HUES48 (cell line): ENCODE measurements around the gene TBC1D22A.

Source experiments
- H3K27ac ChIP-seq: one replicate; pipeline ENCODE4 v1.7.0; 2013; ENCODE audit warnings: low read depth, low read length, inconsistent platforms
- H3K27me3 ChIP-seq: 2 replicates; pipeline ENCODE4 v1.6.1; 2013; ENCODE audit warnings: mild to moderate bottlenecking, low read length; ENCODE audit not compliant: control insufficient read depth, insufficient read depth
- H3K36me3 ChIP-seq: 2 replicates; pipeline ENCODE4 v1.6.1; 2013; ENCODE audit warnings: low read length; ENCODE audit not compliant: control insufficient read depth, insufficient read depth
- H3K4me1 ChIP-seq: 2 replicates; pipeline ENCODE4 v1.6.1; 2013; ENCODE audit warnings: mild to moderate bottlenecking, low read length; ENCODE audit not compliant: control insufficient read depth, insufficient read depth
- H3K4me3 ChIP-seq: 2 replicates; pipeline ENCODE4 v1.5.1; 2013; ENCODE audit warnings: mild to moderate bottlenecking, low read depth, low read length
- H3K9ac ChIP-seq: 2 replicates; pipeline ENCODE4 v1.6.1; 2013; ENCODE audit warnings: mild to moderate bottlenecking, low read depth, low read length, moderate library complexity
- H3K9me3 ChIP-seq: 2 replicates; pipeline ENCODE4 v1.6.1; 2013; ENCODE audit warnings: low read length; ENCODE audit not compliant: control insufficient read depth, insufficient read depth

Gene TBC1D22A

DNA sequence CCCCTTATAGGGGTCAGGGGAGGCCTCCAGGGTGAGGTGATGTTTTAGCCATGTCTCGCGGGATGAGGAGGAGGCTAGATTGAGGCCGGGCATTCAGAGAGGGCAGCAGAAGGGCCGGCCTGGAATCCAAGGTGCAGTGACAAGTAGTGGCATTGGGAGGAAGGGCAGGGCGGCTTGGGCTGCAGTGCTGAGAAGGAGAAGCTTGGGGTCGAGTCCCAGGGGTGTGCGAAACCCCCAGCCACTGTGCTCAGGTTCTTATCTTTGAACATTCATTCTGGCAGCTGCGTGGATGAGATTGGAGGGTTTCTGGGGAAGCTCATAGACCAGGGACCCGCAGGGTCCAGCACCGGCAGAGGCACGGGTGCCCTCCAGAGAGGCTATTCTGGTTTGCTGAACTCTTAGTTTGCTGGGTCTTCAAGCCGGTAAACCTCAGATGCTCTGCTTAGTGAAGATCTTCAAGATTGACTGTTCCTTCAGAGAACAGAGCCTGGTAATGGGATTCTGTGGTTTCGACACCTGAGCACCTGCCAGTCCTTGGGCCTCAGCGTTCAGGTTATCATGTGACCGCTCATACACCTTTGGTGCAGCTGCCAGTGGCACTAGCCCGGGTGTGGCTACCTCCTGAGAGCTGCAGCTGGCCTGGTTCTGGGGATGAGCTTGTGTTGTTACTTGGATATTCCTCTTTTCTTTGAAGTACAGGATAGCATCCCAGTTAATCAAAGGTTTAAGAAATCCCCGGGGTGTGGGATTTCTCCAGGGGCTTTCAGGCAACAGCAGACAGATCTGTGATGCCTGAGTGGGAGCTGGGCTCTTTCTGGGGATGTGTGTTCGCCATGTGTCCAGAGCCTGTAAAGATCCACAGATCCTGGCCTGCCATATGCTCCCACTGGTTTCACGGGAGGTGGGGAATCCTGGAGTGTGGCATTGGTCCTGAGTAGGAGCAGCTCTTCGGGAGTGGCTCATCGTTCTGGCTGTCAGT is 152.8 kb downstream of the TBC1D22A start:
- Histone ChIP-seq H3K9ac (no peak overlapping the region), H3K36me3 (peaks cover 29% of the 10 kb centered on the region), H3K27me3 (no peaks in the 10 kb centered on the region), H3K27ac (no peak overlapping the region), H3K4me3 (no peak overlapping the region), H3K9me3 (no peaks in the 10 kb centered on the region), H3K4me1 (no peaks in the 10 kb centered on the region)

DNA sequence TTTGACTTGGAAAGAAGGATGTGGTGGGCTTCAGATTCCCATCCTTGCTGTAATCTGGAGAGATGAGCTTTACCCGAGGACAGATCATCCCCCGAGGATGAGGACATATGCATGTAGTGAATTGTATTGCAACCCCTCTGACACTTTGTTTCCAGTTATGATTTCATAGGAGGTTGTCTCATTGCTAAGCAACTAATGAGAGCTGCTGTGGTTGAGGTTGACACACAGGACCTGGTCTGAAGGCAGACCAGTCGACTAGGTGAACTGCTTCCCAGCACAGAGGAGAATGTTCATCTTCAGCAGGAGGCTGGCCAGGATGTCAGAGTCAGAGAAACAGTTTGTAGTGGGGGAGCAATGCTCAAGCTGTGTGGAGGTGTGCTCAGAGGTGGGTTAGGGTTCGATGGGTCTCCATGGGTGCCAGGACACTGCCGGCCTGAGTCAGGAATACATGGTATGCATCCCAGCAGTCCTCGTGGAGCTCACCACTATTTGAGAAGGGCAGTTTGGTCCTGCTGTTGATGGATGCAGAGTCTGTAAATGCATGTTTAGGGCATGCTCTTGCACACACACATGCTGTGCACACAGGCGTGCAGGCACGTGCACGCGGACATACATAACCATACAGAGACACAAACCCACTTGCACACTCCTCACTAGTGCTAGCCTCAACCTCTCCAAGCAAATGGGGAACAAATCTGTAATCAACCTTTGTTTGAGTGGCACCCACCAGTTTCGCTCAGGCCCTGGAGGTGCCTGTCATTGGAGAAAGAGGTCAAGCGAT is 153.7 kb downstream of the TBC1D22A start:
- Histone ChIP-seq H3K9me3 (no peaks in the 10 kb centered on the region), H3K27me3 (no peaks in the 10 kb centered on the region), H3K36me3 (peaks cover 29% of the 10 kb centered on the region), H3K27ac (no peak overlapping the region), H3K4me3 (no peak overlapping the region), H3K9ac (no peak overlapping the region), H3K4me1 (no peaks in the 10 kb centered on the region)

DNA sequence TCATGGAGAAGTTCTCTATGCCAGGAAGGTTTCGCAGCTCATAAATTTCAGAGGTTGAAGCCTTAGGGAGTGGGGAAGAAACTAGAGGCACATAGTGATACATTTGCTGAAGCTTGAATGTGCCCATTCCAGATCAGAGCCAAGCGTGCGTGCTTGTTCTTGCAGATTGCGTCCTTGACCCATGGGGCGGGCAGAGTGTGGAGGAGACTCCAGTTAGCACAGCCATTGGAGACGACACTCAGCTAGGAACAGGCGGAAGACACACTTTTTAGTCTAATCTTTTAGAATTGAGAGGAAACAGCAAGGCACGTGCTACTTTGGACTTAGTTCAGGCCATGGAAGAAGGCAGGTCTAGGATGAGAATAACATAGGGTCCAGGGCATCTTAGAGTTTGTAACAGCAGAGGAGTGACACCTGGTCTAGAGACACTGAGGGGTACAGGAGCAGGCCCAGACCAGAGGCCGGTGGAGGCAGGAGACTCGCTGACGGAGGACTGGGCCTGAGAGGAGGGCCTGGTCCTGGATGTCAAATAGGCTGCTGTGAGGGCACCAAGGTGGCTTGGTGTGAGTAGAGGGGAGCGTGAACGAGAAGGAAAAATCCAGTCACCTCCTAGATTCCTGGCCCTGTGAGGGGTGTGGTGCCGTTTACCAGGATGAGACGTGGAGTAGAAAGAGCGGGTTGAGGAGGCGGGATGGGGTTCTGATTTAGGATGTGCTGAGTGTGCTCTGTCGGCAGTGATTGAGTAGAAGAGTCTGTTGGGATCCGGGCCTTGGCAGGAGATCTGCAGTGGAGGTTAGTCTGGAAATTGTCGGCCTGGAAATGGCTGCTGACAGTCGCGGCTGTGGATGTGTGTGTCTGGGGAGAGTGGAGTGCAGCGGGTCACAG is 154.7 kb downstream of the TBC1D22A start:
- Histone ChIP-seq H3K27ac (no peak overlapping the region), H3K36me3 (peaks cover 25% of the 10 kb centered on the region), H3K27me3 (no peaks in the 10 kb centered on the region), H3K9me3 (no peaks in the 10 kb centered on the region), H3K4me1 (no peaks in the 10 kb centered on the region), H3K9ac (no peak overlapping the region), H3K4me3 (no peak overlapping the region)

DNA sequence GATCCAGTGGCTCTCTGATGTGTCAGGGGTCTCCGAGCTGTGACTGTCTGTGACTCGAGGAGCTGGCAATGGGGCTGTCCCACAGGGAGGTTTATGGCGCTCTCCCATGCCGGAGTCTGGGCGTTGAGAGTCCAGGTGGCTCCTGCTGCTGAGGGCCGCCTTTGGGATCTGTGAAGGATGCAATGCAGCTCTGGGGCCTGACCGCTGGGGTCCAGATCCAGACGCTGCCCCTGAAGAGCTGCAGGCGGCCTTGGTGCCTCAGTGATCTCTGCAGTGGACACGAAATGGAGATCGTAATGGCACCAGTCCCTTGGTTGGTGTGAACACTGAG is 155.3 kb downstream of the TBC1D22A start:
- Histone ChIP-seq H3K27ac (no peak overlapping the region), H3K4me3 (no peak overlapping the region), H3K9ac (no peak overlapping the region), H3K36me3 (peaks cover 22% of the 10 kb centered on the region), H3K9me3 (no peaks in the 10 kb centered on the region), H3K4me1 (no peaks in the 10 kb centered on the region), H3K27me3 (no peaks in the 10 kb centered on the region)

DNA sequence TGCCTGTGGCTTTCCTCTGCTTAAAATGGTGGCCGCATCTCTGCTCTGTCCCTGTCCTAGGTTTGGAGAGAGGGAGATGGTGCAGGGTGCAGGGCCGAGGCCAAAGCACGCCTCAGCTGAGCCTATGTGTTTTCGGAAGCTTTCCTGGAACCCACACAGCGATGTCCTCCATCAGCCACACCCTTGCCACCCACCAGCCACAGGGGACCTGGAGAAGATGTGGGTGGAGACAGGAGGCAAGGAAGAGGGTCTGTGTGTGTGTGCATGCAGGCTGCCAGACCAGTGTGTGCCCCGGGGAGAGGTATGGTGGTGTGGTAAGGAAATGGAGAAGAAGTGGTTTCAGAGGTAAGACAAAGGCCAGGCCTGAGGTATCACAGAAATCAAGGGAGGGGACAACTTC is 155.7 kb downstream of the TBC1D22A start:
- Histone ChIP-seq H3K9ac (no peak overlapping the region), H3K9me3 (no peaks in the 10 kb centered on the region), H3K36me3 (peaks cover 20% of the 10 kb centered on the region), H3K4me1 (no peaks in the 10 kb centered on the region), H3K27ac (no peak overlapping the region), H3K27me3 (no peaks in the 10 kb centered on the region), H3K4me3 (no peak overlapping the region)

DNA sequence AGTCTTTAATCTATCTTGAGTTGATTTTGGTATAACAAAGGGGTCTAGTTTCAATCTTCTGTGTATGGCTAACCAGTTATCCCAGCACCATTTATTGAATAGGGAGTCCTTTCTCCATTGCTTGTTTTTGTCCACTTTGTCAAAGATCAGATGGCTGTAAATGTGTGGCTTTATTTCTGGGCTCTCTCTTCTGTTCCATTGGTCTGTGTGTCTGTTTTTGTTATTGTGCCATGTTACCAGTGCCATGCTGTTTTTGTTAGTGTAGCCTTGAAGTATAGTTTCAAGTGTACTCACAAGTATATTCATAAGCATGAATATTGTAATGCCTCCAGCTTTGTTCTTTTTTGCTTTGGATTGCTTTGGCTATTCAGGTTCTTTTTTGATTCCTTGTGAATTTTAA is 159.6 kb downstream of the TBC1D22A start:
- no peak overlapping the region for H3K9ac ChIP-seq
- H3K27ac ChIP-seq = no peak overlapping the region
- H3K9me3 ChIP-seq = no peaks in the 10 kb centered on the region
- no peaks in the 10 kb centered on the region for H3K36me3 ChIP-seq
- H3K4me3 ChIP-seq = no peak overlapping the region
- no peaks in the 10 kb centered on the region for H3K4me1 ChIP-seq
- no peaks in the 10 kb centered on the region for H3K27me3 ChIP-seq

DNA sequence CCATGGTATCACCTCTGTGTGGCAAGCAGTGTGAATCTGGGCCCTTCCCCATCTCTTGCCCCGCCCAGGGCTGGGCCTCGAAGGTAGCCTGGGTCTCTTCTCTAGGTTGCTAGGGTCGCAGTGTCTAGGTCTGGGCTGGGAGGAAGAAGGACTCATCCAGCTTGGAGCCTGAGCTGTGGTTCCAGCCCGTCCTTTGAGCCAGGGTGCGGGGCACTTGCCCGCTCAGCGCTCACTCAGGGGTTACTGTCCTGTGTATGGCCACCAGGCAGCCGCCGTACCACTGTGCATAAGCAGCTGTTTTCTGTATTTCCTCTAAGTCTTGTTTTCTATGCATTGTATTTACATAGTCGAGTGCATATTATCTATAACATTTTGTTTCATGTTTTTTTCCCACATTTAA is 160.9 kb downstream of the TBC1D22A start:
- Histone ChIP-seq H3K36me3 (no peaks in the 10 kb centered on the region), H3K9ac (no peak overlapping the region), H3K4me1 (no peaks in the 10 kb centered on the region), H3K9me3 (no peaks in the 10 kb centered on the region), H3K4me3 (no peak overlapping the region), H3K27ac (no peak overlapping the region), H3K27me3 (no peaks in the 10 kb centered on the region)

DNA sequence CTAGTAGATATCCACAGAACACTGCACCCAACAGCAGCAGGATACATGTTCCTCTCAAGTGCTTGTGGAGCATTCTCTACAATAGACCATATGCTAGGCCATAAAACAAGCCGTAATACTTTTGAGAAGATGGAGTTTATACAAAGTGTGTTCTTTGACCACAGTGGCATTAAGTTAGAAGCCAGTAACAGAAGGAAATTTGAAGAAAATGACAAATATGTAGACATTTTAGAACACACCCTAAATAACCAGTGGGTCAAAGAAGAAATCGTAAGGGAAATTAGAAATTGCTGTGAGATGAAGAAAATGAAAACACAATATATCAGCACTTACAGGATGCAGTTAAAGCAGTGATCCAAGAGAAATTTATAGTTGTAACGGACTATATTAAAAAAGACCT is 163.4 kb downstream of the TBC1D22A start:
- Histone ChIP-seq H3K9ac (no peak overlapping the region), H3K4me1 (no peaks in the 10 kb centered on the region), H3K9me3 (no peaks in the 10 kb centered on the region), H3K36me3 (peaks cover 4% of the 10 kb centered on the region; the same call in 1 of the 2 replicates), H3K27ac (no peak overlapping the region), H3K27me3 (no peaks in the 10 kb centered on the region), H3K4me3 (no peak overlapping the region)

DNA sequence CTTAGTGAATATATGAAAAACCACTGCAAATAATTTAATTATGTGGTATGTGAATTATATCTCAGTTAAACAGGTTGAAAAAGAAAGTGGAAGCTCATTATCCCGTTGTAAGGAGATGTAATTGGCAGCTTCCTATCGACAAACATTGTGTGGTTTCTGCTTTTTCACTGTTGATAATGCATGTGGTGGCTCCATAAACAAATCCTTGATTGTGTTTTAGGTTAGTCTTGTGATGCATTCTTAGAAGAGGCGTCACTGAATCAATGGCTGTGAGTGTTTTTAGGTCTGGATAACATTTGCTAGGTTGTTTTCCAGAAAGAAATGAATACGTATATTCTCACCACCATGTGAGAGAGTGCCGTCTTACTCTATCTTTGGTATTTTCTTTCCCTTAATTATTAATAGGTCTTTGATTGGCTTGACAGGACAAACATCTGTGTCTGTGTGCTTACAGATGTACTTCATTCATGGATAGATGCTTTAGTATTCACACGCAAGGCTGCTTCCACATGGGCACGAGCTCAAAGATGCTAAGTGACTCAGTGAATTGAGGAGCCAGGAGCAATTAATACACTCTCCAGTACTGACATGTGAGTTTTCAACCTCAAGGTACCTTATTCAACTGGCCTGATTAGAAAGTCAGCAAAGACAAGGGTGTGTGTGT is 166.7 kb downstream of the TBC1D22A start:
- Histone ChIP-seq H3K4me3 (no peak overlapping the region), H3K4me1 (no peaks in the 10 kb centered on the region), H3K36me3 (peaks cover 6% of the 10 kb centered on the region; the same call in 1 of the 2 replicates), H3K27ac (no peak overlapping the region), H3K9ac (no peak overlapping the region), H3K27me3 (no peaks in the 10 kb centered on the region), H3K9me3 (no peaks in the 10 kb centered on the region)

DNA sequence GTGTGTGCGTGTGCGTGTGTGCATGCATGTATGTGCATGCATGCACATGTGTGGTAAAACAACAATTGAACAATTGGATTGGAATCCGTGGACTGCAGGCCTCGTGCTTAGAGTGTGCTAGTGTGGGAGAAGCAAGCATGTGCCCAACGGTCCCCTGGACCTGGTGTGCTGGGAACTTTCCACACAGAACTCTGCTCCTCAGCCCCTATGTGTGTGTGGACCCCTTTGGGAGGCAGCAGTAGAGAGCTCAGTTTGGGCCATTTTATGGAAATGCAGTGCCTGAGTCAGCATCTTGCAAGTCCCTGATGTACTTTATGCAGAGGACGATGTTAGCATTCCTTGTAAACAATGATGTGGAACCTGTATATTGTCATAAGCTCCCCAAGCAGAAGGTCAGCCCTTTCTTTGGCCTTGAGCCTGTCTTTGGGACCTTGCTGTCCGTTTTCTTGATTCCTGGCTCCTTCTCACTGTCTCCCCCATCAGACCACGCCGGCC is 167.3 kb downstream of the TBC1D22A start:
- no peak overlapping the region for H3K27ac ChIP-seq
- H3K9me3 ChIP-seq = no peaks in the 10 kb centered on the region
- no peaks in the 10 kb centered on the region for H3K4me1 ChIP-seq
- no peaks in the 10 kb centered on the region for H3K27me3 ChIP-seq
- no peak overlapping the region for H3K9ac ChIP-seq
- peaks cover 6% of the 10 kb centered on the region; the same call in 1 of the 2 replicates for H3K36me3 ChIP-seq
- no peak overlapping the region for H3K4me3 ChIP-seq
